ENCODE results near the gene ZNF33A. TPM values are rescaled to one million over a fixed set of nuclear protein-coding genes. Genes with fewer than 3 reads are reported as not detected.

ZNF33A gene
- total RNA-seq, 1 experiment from 2014 or later, result 19.0 TPM

GRCh38 chr10:38038107-38038931, 27.8 kb downstream of the ZNF33A start:
- no peak for DNase-seq
- peaks cover 4% of the 10 kb centered on the region for H3K9me3 Mint-ChIP-seq (ENCODE audit: low read depth, unreplicated experiment)
- H3K36me3 Mint-ChIP-seq (ENCODE audit: insufficient read depth, unreplicated experiment), result peaks cover 18% of the 10 kb centered on the region
- H3K4me1 Mint-ChIP-seq (ENCODE audit: low read depth, unreplicated experiment), result no peaks in the 10 kb centered on the region
- no TSS peak for BruUV-seq (replicated peaks)
- TF ChIP-seq, protein P1, sequence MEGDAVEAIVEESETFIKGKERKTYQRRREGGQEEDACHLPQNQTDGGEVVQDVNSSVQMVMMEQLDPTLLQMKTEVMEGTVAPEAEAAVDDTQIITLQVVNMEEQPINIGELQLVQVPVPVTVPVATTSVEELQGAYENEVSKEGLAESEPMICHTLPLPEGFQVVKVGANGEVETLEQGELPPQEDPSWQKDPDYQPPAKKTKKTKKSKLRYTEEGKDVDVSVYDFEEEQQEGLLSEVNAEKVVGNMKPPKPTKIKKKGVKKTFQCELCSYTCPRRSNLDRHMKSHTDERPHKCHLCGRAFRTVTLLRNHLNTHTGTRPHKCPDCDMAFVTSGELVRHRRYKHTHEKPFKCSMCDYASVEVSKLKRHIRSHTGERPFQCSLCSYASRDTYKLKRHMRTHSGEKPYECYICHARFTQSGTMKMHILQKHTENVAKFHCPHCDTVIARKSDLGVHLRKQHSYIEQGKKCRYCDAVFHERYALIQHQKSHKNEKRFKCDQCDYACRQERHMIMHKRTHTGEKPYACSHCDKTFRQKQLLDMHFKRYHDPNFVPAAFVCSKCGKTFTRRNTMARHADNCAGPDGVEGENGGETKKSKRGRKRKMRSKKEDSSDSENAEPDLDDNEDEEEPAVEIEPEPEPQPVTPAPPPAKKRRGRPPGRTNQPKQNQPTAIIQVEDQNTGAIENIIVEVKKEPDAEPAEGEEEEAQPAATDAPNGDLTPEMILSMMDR (IDR thresholded peaks at IDR 0.05; ENCODE audit: unreplicated experiment), result no peak
- CTCF ChIA-PET, result no interaction called here
- no peak overlapping the region for H3K27ac Mint-ChIP-seq (ENCODE audit: unreplicated experiment)
- no peaks in the 10 kb centered on the region for H3K27me3 Mint-ChIP-seq (ENCODE audit: unreplicated experiment)
- H3K4me3 Mint-ChIP-seq (ENCODE audit: low read depth, unreplicated experiment), result no peak overlapping the region
- intact Hi-C loops (cut with micrococcal nuclease; ENCODE audit: unreplicated experiment), result no loop called here

DNA sequence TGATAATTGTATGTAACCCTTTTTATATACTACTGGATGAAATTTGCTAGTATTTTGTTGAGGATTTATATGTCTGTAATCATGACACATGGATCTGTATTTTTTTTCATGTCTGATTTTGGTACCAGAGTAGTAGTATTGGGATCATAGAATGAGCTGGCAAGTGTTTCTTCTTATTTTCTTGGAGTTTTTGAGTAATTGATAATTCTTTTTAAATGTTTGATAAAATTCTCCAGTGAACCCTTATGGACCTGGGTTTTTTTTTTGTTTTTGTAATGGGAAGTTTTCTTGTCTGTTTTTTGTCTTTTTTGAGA, 28.4 kb downstream of the ZNF33A start:
- no peak overlapping the region for H3K27ac Mint-ChIP-seq (ENCODE audit: unreplicated experiment)
- no peak for DNase-seq
- peaks cover 8% of the 10 kb centered on the region for H3K9me3 Mint-ChIP-seq (ENCODE audit: low read depth, unreplicated experiment)
- H3K36me3 Mint-ChIP-seq (ENCODE audit: insufficient read depth, unreplicated experiment), result peaks cover 23% of the 10 kb centered on the region
- TF ChIP-seq, protein P1 (IDR thresholded peaks at IDR 0.05; ENCODE audit: unreplicated experiment), result no peak
- CTCF ChIA-PET, result no interaction called here
- no peak overlapping the region for H3K4me3 Mint-ChIP-seq (ENCODE audit: low read depth, unreplicated experiment)
- no TSS peak for BruUV-seq (replicated peaks)
- intact Hi-C loops (cut with micrococcal nuclease; ENCODE audit: unreplicated experiment), result no loop called here
- H3K4me1 Mint-ChIP-seq (ENCODE audit: low read depth, unreplicated experiment), result no peaks in the 10 kb centered on the region
- no peaks in the 10 kb centered on the region for H3K27me3 Mint-ChIP-seq (ENCODE audit: unreplicated experiment)

GRCh38 chr10:38043516-38043915, 33.0 kb downstream of the ZNF33A start:
- H3K4me1 Mint-ChIP-seq (ENCODE audit: low read depth, unreplicated experiment), result no peaks in the 10 kb centered on the region
- CTCF ChIA-PET, result no interaction called here

DNA sequence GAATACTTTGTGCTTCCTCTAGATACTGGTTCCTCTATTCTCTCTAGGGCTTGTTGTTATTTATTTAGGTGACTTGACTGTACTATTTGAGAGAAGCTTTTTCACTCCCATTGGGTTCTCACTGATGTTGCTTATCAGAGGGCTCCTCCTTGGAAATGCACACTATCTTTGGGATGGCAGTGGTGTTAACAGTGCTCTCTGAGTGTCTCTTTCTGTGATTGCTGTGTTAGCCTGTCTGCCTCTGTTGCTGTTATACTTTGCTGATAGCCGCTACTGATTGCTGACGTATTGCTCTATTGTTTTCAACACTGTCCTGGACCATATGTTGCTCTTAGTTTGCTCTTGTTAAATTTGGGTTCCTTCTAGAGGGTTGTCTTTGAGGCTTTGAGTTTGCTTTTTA, 34.7 kb downstream of the ZNF33A start:
- Mint-ChIP-seq H3K9me3 (ENCODE audit: low read depth, unreplicated experiment) (peaks cover 20% of the 10 kb centered on the region), H3K36me3 (ENCODE audit: insufficient read depth, unreplicated experiment) (peaks cover 10% of the 10 kb centered on the region), H3K27me3 (ENCODE audit: unreplicated experiment) (no peaks in the 10 kb centered on the region), H3K4me3 (ENCODE audit: low read depth, unreplicated experiment) (no peak overlapping the region), H3K4me1 (ENCODE audit: low read depth, unreplicated experiment) (no peaks in the 10 kb centered on the region), H3K27ac (ENCODE audit: unreplicated experiment) (no peak overlapping the region)
- intact Hi-C loops (cut with micrococcal nuclease; ENCODE audit: unreplicated experiment), result no loop called here
- DNase-seq, result no peak
- BruUV-seq (replicated peaks), result no TSS peak
- CTCF ChIA-PET, result no interaction called here
- TF ChIP-seq, protein P1 (IDR thresholded peaks at IDR 0.05; ENCODE audit: unreplicated experiment), result no peak

More at GRCh38 chr10:38043516-38043915, 33.0 kb downstream of the ZNF33A start:
- no TSS peak for BruUV-seq (replicated peaks)
- Mint-ChIP-seq H3K27ac (ENCODE audit: unreplicated experiment) (no peak overlapping the region), H3K36me3 (ENCODE audit: insufficient read depth, unreplicated experiment) (peaks cover 16% of the 10 kb centered on the region), H3K4me3 (ENCODE audit: low read depth, unreplicated experiment) (no peak overlapping the region), H3K9me3 (ENCODE audit: low read depth, unreplicated experiment) (peaks cover 19% of the 10 kb centered on the region), H3K27me3 (ENCODE audit: unreplicated experiment) (no peaks in the 10 kb centered on the region)
- DNase-seq, result no peak
- intact Hi-C loops (cut with micrococcal nuclease; ENCODE audit: unreplicated experiment), result no loop called here
- TF ChIP-seq, protein P1 (IDR thresholded peaks at IDR 0.05; ENCODE audit: unreplicated experiment), result no peak
